ENCODE measurements around the gene MEAK7.

MEAK7 gene

DNA sequence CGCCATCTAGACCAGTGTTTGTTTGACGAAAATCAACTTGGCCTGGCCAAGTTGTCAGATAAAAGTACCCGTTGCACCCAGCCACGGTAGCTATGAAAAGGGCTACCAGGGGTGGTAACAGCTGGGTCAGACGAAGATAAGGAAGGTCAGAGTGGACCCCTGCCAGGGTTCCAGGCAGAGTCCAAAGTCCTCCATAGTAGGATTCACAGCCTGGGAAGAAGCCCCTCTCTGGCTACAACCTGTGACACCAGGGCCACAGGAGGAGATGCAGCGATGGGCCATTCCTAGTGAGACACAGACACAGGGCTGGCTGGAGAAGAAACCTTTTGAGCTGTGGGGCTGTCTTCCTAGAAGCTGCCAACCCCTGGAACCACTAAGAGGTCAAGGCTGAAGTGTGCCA lies 39.3 kb downstream of the MEAK7 start:
- no peak for DNase-seq (ENCODE audit: low spot score)

DNA sequence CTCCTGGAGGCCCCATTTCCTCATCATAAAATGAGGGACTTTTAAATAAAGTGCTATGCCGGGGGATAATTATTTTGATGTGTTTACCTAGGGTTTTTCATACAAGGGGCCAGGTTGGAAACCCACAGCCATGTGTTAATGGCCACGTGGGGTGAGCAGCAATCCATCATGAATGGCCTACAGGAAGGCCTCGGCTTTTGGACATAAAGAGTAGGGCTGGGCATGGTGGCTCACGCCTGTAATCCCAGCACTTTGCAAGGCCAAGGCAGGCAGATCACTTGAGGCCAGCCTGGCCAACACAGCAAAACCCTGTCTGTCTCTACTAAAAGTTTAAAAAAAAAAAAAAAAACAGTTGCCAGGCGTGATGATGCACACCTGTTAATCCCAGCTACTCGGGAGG lies 40.3 kb downstream of the MEAK7 start:
- no peak for DNase-seq (ENCODE audit: low spot score)

DNA sequence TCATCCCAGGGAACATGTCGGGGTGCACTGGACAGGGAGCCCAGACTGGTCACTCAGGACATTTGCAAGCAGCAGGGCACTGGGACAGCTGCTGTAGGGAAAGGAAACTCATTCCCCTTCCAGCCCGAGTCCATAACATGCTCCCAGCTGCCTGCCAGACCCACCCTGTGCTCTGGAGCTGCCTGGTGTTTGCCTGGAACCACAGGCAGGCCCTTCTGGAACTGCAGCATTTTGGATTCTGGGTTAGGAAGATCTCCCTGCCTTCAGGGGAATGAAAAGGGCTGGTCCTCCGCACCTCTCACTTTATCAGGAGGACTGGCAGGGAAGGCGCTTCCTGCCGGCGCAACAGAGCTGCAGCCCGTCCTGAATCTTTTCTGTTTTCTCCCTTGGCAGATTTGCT lies 41.2 kb downstream of the MEAK7 start:
- DNase-seq (ENCODE audit: low spot score): no peak

DNA sequence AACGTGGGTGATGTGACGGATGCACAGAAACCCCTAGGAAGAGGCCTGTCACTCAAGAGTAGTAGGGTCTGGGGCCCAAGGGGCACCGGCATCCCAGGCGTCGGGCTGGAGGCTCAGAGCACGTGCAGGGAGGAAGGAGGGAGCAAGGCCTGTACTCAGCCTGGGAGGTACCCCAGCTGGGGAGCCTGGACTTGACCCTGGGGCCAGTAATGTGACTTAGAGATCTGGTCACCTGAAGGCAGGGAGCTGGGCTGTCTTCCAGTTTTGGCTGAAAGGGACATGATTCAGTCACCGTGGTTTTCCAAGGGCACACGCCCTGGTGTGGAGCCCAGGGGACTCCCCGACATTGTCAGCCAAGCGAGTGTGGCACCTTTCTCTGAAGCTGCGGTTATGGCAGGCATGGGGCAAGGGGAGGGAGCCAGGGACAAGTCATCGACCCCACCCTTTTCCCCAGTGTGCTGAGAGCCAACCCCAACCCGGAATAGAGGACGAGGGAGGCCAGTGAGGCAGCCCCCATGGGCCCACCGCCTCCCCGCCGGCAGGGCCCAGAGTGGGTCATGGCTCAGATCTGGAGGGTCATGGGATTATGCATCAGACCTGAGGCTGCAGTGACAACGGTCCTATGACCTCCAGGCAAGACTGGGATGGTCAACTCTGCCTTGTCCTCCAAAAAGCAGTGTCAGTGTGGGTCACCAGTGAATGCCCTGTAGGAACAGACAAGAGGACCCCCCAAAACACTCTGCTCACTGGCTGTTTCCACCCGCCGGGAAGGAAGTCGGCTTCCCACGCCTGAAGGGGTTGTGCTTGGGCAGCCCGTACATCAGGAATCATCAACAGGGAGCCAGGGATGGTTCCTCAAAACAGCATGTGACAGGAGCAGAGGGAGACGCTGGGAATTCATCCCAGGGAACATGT lies 41.9 kb downstream of the MEAK7 start:
- no peak for DNase-seq (ENCODE audit: low spot score)

DNA sequence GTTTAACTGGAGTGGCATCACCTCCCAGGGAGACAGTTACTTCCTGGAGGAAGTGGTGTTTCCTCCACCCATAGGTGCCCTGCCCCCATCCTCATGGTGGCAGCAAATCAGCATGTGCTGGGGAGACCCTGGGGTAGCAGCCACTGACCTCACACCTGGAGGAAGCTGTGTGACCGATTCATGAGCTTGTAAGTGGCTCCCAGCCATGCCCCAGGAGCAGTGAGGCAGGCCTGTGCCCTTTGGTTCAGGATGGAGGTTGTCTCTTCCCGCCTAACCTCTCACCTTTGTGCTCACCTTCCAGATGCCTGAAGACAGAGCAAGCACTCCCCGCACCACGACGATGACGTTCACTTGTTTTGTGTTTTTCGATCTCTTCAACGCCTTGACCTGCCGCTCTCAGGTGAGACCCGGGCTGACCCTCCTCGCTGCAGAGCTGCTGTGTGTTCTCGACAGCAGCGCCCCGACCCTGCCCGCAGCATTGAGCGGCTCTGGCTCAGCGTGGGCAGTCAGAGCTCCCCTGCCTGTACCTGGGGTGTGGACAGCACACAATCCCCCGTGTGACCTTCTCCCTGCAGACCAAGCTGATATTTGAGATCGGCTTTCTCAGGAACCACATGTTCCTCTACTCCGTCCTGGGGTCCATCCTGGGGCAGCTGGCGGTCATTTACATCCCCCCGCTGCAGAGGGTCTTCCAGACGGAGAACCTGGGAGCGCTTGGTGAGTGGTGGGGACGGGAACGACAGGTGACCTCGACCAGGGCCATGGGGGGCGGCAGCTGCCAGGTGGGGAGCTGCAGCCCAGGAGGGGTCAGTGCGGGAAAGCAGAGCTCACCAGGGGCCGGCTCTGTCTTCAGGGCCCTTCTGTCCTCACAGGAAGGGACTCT lies 42.8 kb downstream of the MEAK7 start:
- DNase-seq (ENCODE audit: low spot score): no peak

DNA sequence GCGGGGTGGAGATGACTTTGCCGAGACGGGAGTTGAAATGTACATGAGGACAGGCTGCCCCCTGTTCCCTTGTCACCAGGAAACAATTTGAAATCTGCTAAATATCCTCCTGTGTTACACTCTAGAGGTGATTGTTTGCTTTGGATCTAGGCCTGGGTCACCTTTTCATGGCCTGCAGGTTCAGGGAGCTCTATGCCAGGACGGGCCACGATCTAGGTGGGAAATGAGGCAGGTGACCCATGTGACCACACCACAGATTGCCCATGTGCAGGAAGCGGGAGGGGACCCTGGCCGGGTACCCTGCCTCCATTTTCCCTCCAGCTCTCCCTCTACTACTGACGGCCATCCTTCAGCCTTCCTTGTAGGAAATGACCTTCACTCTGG lies 43.4 kb downstream of the MEAK7 start:
- DNase-seq (ENCODE audit: low spot score): no peak

DNA sequence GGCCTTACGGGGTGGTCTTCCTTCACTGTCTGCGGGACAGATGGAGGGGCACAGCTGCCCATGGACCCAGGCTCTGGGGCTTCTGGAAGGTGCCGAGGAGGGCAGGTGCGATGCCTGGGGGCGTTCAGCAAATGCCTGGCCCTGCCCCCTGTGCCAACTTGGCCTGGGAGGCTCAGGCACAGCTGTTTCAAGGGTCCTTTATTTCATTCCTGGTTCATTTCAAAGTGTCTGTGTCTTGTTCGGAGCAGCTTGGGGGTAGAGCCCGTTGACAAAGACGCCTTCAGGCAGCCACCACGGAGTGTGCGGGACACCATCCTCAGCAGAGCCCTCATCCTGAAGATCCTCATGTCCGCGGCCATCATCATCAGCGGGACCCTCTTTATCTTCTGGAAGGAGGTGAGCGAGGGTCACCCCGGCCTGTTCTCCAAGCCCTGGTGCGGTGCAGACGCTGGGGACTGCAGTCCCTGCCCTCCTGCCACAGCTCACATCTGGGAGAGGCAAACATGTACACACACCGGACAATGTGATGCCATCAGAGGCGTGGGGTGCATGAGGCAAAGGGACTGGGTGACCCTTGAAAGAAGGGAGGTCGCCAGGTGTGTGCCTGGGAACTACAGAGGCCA lies 43.9 kb downstream of the MEAK7 start:
- no peak for DNase-seq (ENCODE audit: low spot score)

DNA sequence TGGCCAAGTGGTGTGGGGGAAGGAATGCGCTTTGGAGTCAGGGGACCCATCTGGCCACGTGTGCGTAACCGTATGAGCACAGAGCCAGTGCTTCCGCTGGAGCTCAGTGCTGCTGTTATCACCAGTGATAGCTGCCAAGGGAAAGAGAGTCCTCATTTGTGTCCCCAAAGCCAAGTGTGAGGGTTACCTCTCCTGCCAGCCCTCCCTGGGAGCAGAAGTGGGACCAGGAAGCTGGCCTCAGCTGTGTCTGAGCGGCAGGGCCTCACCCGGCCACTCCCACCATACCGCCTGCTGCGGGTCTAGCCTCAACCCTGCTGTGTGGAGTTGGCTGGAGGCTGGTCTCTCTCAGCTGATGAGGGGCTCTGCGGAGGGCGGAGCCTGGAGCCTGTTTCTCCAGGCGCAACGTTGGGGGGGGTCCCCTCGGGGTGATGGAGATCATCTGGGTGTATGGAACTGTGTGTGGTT lies 44.5 kb downstream of the MEAK7 start:
- no peak for DNase-seq (ENCODE audit: low spot score)

DNA sequence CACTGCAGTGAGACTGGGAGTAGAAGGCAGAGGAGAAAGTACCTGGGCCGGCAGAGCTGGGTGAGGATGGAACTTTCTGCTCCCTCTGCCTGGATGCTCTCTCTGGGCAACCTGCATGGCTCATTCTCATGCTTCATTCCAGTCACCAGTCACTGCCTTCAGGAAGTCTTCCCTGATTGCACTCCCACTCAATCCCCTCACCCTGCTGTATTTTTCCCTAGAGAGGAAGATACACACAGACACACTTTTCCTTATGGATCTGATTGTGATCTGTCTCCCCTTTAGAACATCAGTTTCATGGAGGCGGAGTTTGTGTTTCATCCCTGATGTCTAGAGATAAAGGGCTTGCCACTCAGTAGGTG lies 44.9 kb downstream of the MEAK7 start:
- no peak for DNase-seq (ENCODE audit: low spot score)

DNA sequence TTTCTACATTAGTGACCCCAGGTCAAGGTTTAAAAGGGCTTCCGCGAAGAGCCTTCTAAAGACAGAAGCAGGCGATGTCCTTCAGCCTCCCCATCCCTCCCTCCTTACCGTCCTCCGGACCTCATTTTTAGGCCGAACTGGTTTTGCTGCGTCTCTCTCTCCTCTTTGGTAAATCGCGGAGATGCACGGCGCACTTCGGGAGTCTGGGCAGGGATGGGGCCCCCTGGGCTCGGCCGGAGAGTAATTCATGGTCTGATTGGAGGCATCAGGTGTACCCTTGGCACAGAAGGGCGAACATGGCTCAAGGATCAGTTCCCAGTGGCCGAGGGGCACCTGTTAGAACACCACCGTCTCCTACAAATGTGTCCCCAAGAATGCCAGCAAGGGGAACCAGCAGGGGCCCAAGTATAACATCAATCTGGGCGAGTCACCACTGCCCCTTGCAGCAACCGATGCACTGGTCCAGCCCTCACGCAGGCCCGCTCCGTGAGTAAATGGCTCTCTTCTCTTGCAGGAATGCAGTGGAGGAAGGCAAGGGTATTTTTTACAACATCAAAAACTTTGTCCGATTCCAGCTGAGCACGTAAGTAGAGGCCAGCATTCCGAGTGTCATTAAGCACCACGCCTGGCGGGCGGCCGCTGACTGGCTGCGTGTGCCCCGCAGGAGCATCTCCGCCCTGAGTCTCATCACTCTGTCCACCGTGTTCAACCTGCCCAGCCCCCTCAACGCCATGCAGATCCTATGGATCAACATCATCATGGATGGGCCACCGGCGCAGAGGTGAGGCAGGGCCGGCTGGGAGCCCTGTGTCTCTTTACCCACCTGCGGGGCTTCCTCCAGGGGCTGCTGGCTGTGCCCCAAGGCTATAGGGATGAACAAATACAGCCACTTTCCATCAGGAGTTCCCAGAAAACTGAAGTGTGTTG lies 45.6 kb downstream of the MEAK7 start:
- DNase-seq (ENCODE audit: low spot score): no peak

DNA sequence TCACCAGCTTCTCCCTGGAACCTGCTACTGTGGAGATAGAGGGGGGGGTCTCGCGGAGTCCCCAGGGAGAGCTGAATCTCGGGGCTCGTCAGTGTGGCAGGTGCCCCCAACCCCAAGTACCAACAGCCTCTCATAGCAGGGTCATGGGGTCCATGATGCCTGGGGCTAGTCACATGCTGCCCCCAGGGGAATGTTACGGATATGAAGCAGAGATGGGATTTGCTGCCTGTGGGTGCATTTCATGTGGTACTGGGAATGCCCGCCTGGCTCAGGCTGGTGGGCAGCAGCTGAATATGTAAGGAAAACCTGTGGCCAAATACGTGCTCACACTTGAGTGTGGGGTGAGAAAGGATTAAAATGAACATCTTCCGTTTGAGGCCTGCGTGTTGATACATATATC lies 49.4 kb downstream of the MEAK7 start:
- DNase-seq (ENCODE audit: low spot score): no peak
